ENCODE data around the gene ANK3. TPM values are rescaled to one million over a fixed set of nuclear protein-coding genes. Genes with fewer than 3 reads are reported as not detected.

Gene ANK3
- polyA plus RNA-seq, 3 donors: not detected

GRCh38 chr10:60343254-60343653, 46.4 kb downstream of the ANK3 start:
- Histone ChIP-seq H3K9me3 (replicated peaks in 1 of 2; ENCODE audit: control insufficient read depth in 1 of 2, insufficient read depth in 1 of 2, low read length in 2 of 2) (no peaks in the 10 kb centered on the region), H3K27me3 (ENCODE audit: control insufficient read depth in 2 of 2, insufficient read depth in 2 of 2, low read length in 2 of 2) (no peaks in the 10 kb centered on the region), H3K4me2 (replicated peaks; ENCODE audit: extremely low read depth, low read length, poor library complexity, severe bottlenecking) (no peak overlapping the region), H3K79me2 (ENCODE audit: insufficient read depth, low read length) (no peaks in the 10 kb centered on the region), H3K36me3 (replicated peaks in 1 of 2; ENCODE audit: control insufficient read depth in 1 of 2, insufficient read depth in 2 of 2, low read length in 2 of 2) (no peaks in the 10 kb centered on the region), H3K27ac (ENCODE audit: low read depth in 1 of 2, low read length in 2 of 2) (no peak overlapping the region), H3K9ac (ENCODE audit: insufficient read depth, low read length, poor library complexity, severe bottlenecking) (no peak overlapping the region), H3K4me1 (ENCODE audit: control insufficient read depth in 1 of 2, insufficient read depth in 2 of 2, low read length in 2 of 2) (no peaks in the 10 kb centered on the region), H4K20me1 (ENCODE audit: insufficient read depth, low read length) (no peaks in the 10 kb centered on the region), H3K4me3 (replicated peaks in 1 of 3; ENCODE audit: low read depth in 2 of 3, low read length in 3 of 3) (no peak overlapping the region), H2AFZ (ENCODE audit: insufficient read depth, low read depth, low read length, poor library complexity, severe bottlenecking) (no peak overlapping the region)
- Mint-ChIP-seq H3K27me3 (ENCODE audit: low read depth in 3 of 3) (no peaks in the 10 kb centered on the region), H3K4me3 (no peak overlapping the region), H3K9me3 (peaks cover 0 to 5% (median 3%) of the 10 kb centered on the region in 7 donors), H3K4me1 (no peaks in the 10 kb centered on the region), H3K27ac (no peak overlapping the region), H3K36me3 (no peaks in the 10 kb centered on the region)
- intact Hi-C loops (cut with micrococcal nuclease): no loop called here
- no peak for DNase-seq
- no CpG with 5 or more reads among the region's 1 CpG for WGBS (ENCODE audit: insufficient coverage)
- no peak for TF ChIP-seq CTCF (IDR thresholded peaks at IDR 0.05)

DNA sequence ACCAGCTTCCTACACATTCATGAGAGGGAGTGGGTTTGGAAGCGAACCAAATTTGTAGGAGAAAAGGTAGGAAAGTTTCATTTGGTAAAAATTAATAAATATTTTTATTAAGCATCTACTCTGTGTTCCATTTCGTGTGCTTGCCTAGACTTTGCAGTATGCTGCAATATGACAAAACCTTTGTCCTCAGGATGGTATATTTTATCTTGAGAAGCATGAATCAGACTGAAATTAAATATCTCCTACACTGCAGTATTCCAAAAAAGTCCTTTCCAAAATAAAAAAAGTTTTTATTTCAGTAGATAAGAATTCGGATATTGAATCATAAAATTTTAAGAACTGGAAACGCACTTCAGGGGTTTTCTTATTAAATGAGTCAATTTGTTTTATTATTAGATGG, 47.7 kb downstream of the ANK3 start:
- Histone ChIP-seq H3K27ac (ENCODE audit: low read depth in 1 of 2, low read length in 2 of 2) (no peak overlapping the region), H3K9ac (ENCODE audit: insufficient read depth, low read length, poor library complexity, severe bottlenecking) (no peak overlapping the region), H3K4me1 (ENCODE audit: control insufficient read depth in 1 of 2, insufficient read depth in 2 of 2, low read length in 2 of 2) (no peaks in the 10 kb centered on the region), H3K79me2 (ENCODE audit: insufficient read depth, low read length) (no peaks in the 10 kb centered on the region), H3K9me3 (replicated peaks in 1 of 2; ENCODE audit: control insufficient read depth in 1 of 2, insufficient read depth in 1 of 2, low read length in 2 of 2) (no peaks in the 10 kb centered on the region), H3K27me3 (ENCODE audit: control insufficient read depth in 2 of 2, insufficient read depth in 2 of 2, low read length in 2 of 2) (no peaks in the 10 kb centered on the region), H2AFZ (ENCODE audit: insufficient read depth, low read depth, low read length, poor library complexity, severe bottlenecking) (no peak overlapping the region), H4K20me1 (ENCODE audit: insufficient read depth, low read length) (no peaks in the 10 kb centered on the region), H3K36me3 (replicated peaks in 1 of 2; ENCODE audit: control insufficient read depth in 1 of 2, insufficient read depth in 2 of 2, low read length in 2 of 2) (no peaks in the 10 kb centered on the region), H3K4me2 (replicated peaks; ENCODE audit: extremely low read depth, low read length, poor library complexity, severe bottlenecking) (no peak overlapping the region), H3K4me3 (replicated peaks in 1 of 3; ENCODE audit: low read depth in 2 of 3, low read length in 3 of 3) (no peak overlapping the region)
- Mint-ChIP-seq H3K27ac (no peak overlapping the region), H3K36me3 (no peaks in the 10 kb centered on the region), H3K9me3 (peaks cover 0 to 6% (median 3%) of the 10 kb centered on the region in 7 donors), H3K4me1 (no peaks in the 10 kb centered on the region), H3K27me3 (ENCODE audit: low read depth in 3 of 3) (peaks cover 0 to 1% (median 0%) of the 10 kb centered on the region in 3 donors), H3K4me3 (no peak overlapping the region)
- no peak for TF ChIP-seq CTCF (IDR thresholded peaks at IDR 0.05)
- WGBS (ENCODE audit: insufficient coverage): no CpG with 5 or more reads among the region's 4 CpGs
- intact Hi-C loops (cut with micrococcal nuclease): no loop called here
- DNase-seq: no peak

Measured in CD14-positive monocyte (primary cell).